Fibroblast of gingiva (primary cell): ENCODE data around the gene PPP1R15B.

Experiments used
- DNase-seq: peaks from one replicate; pipeline ENCODE4 v3.0.0-alpha.2; 2011; ENCODE audit warnings: low read depth

PPP1R15B gene

GRCh38 chr1:204411451-204412204 lies at the start of gene PPP1R15B:
Gene PPP1R15B, minus strand, starts transcription at chr1:204411817. Its CDS starts 406 bp downstream, at chr1:204411411.
- DNase-seq, result peak; percentile 100

DNA sequence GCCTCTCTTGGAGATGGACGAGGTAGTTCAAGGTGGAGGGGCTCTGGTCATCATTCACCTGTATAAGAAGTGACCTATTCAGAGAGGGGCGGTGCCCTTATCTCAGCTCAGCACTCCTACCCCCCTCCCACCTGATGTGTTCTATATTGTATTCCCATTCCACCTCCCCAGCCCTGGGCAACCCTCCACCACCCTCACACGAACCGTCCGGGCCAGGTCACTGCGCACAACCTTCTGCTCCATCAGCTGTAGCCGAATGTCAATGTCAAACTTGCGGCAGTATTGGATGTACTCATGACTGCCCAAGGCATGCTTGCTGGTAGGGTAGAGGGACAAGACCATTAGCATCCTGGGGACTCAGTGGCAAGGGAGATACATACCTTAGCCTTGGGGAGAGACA lies 48.7 kb upstream of the PPP1R15B start:
- DNase-seq, result no peak

- DNase-seq, result no peak
These were observed 48.1 kb upstream of the PPP1R15B start for GRCh38 chr1:204459706-204460105.

DNA sequence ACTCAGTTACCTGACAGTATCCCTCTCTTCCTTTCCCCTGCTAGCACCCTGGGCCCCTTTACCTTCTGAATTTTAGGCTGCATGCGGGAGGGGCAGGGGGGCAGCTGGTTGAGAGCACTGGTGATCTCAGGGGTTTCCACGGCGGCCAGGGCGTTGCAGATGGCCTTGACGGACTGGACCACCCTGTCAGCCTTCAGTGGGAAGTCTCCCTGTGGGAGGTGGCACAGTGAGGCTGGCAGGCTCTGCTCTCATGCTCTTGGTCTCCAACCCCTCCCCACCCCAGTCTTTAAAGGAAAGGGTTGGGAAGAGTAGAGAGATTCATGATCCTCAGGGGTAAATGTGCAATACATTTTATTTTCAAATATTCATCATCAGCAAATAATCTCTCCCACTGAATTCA lies 46.0 kb upstream of the PPP1R15B start:
- DNase-seq, result no peak

GRCh38 chr1:204456826-204457442 lies 45.3 kb upstream of the PPP1R15B start:
- no peak for DNase-seq

DNA sequence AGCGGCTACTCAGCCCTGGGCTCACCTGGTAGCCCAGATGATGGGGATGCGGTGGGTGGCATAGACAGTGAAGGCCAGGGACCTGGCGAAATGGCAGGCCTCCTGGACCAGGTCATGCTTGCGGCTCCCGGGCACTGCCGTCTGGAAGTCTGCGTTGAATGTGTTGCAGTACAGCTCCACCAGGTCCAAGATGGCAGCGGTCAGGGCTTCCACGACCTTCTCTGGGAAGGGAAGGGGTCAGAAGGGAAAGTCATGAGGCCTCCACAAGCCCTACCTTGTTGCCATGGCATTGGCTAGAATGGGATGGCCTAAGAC lies 44.2 kb upstream of the PPP1R15B start:
- DNase-seq, result no peak

GRCh38 chr1:204455063-204455830 lies 43.6 kb upstream of the PPP1R15B start:
- DNase-seq, result no peak

GRCh38 chr1:204454476-204454875 lies 42.9 kb upstream of the PPP1R15B start:
- no peak for DNase-seq

- no peak for DNase-seq
These were observed 41.6 kb upstream of the PPP1R15B start for GRCh38 chr1:204453141-204453772.

DNA sequence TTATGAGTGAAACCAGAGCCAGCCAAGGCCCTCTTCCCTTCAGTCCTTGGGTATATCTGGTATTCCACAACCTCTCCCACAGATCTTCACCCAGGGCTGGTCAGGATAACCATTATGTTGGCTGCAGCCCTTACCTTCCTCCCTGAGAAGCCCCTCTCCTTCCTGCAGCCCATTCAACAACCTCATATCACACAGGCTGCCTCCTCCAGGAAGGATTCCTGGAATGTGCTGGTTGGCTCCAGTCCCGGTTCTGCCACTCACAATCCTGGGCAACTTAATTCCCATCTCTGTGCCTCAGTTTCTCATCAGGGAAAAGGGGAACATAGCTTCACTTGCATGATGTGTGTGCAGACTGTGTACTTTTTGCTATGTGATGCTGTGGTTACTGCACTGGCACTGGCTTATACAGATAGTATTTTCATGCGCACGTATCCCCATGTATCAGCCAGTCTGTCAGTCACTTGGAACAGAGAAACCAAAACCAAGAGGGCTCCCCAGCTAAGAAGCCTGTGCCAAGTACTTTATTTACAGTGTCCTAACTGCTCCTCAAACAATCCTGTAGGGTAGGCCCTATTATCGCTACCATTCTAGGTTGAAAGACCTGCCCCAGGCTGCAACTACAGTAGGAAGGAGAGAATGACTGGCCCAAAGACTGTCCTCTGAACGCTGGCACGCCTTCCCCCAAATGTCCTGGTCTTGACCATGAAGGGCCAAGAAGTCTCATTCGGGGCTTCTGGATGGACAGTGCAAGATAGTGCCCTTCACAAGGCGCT lies 39.9 kb upstream of the PPP1R15B start:
- DNase-seq, result no peak

- no peak for DNase-seq
These were observed 39.0 kb upstream of the PPP1R15B start for GRCh38 chr1:204450461-204451257.

- DNase-seq, result no peak
These were observed 38.2 kb upstream of the PPP1R15B start for GRCh38 chr1:204449678-204450280.

DNA sequence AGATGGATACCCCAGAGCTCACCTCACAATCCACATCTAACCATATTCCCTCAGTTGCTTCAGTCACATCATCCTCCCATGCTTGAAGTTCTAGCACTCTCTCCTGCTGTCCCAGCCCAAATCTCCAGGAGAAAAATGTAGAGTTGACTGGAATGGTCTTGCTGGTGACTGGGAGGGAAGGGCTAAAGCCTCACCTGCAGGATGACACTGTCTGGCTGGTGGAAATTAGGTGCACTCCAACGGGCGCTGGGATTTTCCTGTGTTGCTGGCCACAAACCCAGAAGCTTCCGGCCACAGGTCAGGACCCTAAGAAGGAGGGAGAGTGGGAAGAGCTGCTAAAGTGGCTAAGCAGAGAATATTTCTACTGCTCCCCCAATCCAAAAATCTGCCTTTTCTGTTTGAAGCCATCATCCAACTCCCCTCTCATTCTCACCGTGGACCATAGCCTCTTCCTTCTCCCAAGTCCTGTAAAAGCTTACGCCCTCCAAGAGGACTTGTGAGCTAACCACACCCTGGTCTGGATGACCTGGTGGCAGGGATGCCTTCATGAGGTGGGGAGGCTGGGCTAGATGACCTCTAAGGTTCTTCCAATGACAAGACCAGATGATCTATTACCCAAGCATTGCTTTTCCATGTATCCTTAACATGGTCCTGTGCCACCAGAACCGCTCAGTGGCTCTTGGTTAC lies 37.5 kb upstream of the PPP1R15B start:
- no peak for DNase-seq

DNA sequence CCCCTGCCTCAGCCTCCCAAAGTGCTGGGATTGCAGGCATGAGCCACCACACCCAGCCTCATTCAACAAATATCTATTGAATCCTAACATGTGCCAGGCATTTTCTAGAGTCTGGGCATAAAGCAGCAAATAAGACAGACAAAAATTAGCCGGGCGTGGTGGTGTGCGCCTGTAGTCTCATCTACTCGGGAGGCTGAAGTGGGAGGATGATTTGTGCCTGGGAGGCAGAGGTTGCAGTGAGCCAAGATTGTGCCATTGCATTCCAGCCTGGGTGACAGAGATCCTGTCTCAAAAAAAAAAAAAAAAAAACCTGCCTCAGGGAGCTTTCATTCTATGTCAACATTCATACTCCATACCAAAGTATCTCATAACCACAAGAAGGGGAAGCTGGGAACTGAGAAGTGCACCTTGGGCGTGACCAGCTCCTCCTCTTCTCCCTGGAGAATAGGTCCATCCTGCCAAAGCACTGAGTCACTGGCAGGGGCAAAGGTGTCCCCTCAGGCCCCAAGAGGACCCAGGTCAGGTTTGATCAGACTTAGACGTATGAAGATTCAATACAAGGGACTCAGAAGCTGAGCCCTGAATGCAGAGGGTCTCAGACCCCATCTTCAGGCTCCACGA lies 36.8 kb upstream of the PPP1R15B start:
- no peak for DNase-seq

DNA sequence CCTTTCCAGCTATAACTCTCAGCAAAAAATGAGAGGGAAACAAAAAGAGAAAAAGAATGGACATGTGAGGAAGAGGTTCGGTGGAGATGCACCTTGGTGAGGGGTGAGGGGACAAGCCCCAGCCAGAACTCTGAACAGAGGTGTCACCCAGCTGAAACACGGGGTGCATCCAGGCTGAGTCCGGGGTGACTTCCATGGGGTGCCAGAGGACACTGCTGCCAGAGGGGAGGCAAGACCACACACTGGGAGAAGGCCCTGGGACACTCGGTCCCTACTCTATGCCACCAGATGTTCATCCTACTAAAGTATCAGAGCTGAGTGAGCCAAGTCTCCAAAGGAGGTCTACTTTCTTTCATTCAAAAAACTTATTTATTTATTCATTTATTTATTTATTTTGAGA lies 36.1 kb upstream of the PPP1R15B start:
- DNase-seq, result no peak

DNA sequence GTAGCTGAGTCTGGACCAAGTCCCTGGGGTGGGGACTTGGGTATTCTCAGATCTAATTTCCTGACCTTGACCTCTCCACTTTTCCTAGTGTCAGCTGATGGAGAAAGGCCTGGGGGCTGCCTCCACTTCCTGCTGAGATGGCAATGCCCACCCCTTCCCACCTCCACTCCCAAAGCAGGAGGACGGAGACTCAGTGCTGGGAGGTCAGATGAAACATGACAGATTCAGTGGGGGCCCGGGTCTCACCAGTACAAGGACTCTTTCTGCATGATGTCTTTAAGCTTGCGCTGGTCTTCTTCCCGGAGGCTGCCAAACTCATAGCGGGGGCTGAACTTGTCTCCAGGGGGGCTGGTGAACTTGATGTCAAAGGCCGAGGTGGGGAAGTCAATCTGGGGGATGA lies 35.6 kb upstream of the PPP1R15B start:
- DNase-seq, result no peak

DNA sequence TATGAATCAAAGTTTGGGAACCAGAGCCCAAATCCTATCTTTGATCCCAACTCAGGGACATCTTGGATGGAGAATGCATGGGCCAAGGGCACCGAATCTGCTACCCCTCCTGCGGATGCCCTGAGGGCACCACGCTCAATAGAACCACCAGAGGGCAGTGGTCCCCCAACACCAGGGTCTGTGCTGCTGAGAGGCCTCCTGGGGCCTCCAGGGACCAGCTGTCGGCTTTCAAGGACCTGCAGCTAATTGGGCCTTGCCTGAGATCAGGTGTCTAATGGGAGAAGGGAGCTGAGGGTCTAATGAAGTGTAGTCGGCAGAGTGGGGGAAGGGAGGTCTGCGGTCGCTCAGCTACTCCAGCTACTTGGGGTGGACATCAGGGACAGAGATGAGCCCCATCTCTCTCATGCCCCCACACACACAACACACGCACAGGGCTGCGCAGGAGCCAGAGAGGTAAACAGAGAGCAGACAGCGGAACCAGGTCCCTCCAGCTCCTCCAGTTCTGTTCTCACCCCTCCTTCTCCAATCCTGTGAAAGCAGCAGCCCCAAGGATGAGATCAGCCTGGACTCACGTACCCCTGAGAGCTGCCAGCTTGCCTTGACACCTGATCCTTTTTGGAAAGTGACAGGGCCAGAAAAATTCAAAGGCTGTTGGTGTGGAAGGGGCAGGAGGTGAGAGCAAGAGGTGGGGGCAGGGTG lies 34.9 kb upstream of the PPP1R15B start:
- DNase-seq, result peak; percentile 32

DNA sequence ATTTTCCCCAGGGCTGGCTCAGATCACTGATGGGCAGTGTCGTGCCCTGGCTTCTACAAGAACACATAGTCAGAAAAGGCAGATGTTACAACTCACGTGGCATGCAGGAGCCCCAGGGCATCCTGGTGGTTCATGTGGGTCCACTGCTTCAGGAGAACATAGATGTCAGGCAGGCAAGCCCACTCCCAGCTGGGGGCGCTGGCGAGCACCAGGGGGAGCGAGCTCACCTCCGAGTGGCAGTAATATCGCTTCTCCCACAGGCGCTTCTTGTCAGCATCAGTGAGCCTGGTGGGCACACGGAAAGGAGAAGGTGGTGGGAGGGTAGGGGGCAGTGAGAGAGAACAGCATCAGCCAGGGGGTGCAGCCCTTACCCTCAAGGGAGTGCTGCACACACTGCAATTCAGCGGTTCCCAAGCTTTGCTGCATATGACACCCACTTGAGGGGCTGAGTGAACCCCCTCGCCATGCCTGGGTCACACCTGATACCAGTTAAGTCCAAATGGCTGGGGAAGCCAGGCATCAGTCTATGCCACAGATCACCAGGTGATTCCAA lies 34.3 kb upstream of the PPP1R15B start:
- DNase-seq, result no peak
